HepG2 (cell line): ENCODE measurements around the gene PRTN3. TPM values are rescaled to one million over a fixed set of nuclear protein-coding genes. Genes with fewer than 3 reads are reported as not detected.

ENCODE experiments used
- ATAC-seq: fragments of 200-7000 bp; cut with Tn5 transposase; 3 replicates; pipeline ENCODE4 v1.9.1; 2020; ENCODE audit warnings: mild to moderate bottlenecking, moderate library complexity
- BruUV-seq: library from RNA; stranded (reverse); fragments of 400-500 nt; replicated peaks from 2 replicates; lab custom pipeline; 2021; lab: Mats Ljungman, UMichigan
- CTCF ChIA-PET: fragments of 300-600 bp; formaldehyde crosslinking; extraction: SDS; loops from one replicate; lab custom pipeline; 2021; ENCODE audit warnings: low total read pairs, inconsistent platforms, low intra/inter-chr PET ratio; lab: Yijun Ruan, JAX
- POLR2A ChIA-PET: fragments of 350-600 bp; sonication (Branson Sonifier 250); formaldehyde crosslinking; loops from one replicate; lab custom pipeline; 2020; ENCODE audit warnings: antibody characterized with exemption, inconsistent platforms; lab: Yijun Ruan, JAX
- DNase-seq: peaks from one replicate; pipeline ENCODE4 v3.0.0-alpha.2; 2015; ENCODE audit warnings: low spot score
- FAIRE-seq: peaks from 3 replicates; lab custom pipeline; 2011; peaks lifted over from hg19 to GRCh38; lab: Jason Lieb, UNC
- H2AFZ ChIP-seq: one replicate; pipeline ENCODE4 v1.6.1; 2011; ENCODE audit warnings: low read length, inconsistent platforms
- H3K27ac ChIP-seq: fragments of 300-600 bp; 3 replicates; pipeline ENCODE4 v1.8.0; 2011; ENCODE audit warnings: mixed run types, mild to moderate bottlenecking, mixed read lengths, low read length, inconsistent platforms; ENCODE audit not compliant: insufficient read depth; ENCODE audit errors: extremely low read length
- H3K27me3 ChIP-seq, 2 experiments: fragments of 200-600 bp in 1 of 2; 2 replicates in 1 of 2; 3 replicates in 1 of 2; pipeline versions ENCODE4 v1.6.0 to v1.8.0; 2011; ENCODE audit warnings: low read length in 2 of 2, mild to moderate bottlenecking in 2 of 2, moderate library complexity in 2 of 2, inconsistent platforms in 1 of 2; ENCODE audit not compliant: insufficient read depth in 2 of 2, control insufficient read depth in 1 of 2
- H3K36me3 ChIP-seq, 2 experiments: fragments of 200-600 bp in 1 of 2; replicated peaks in 1 of 2; 2 replicates in 1 of 2; 3 replicates in 1 of 2; pipeline versions ENCODE4 v1.5.1 to v1.8.0; 2011; ENCODE audit warnings: low read length in 2 of 2, inconsistent platforms in 1 of 2; ENCODE audit not compliant: insufficient read depth in 2 of 2, control insufficient read depth in 1 of 2
- H3K4me1 ChIP-seq: 2 replicates; pipeline ENCODE4 v1.5.1; 2012; ENCODE audit warnings: low read length, inconsistent platforms; ENCODE audit not compliant: insufficient read depth
- H3K4me2 ChIP-seq: 2 replicates; pipeline ENCODE4 v1.6.0; 2011; ENCODE audit warnings: low read depth, low read length, inconsistent platforms
- H3K4me3 ChIP-seq, 3 experiments: fragments of 200-600 bp in 1 of 3; sonication (generic), shearing (Covaris generic) in 1 of 3; replicated peaks in 1 of 3; 2 replicates each; pipeline ENCODE4 v1.5.1; 2011 to 2016; ENCODE audit warnings: low read length in 3 of 3, inconsistent platforms in 2 of 3, low read depth in 2 of 3, mild to moderate bottlenecking in 2 of 3, control low read depth in 1 of 3, mixed read lengths in 1 of 3; ENCODE audit not compliant: insufficient read depth in 1 of 3
- H3K79me2 ChIP-seq: one replicate; pipeline ENCODE4 v1.6.1; 2011; ENCODE audit warnings: low read length, inconsistent platforms; ENCODE audit not compliant: insufficient read depth
- H3K9ac ChIP-seq: 2 replicates; pipeline ENCODE4 v1.6.0; 2011; ENCODE audit warnings: mild to moderate bottlenecking, low read depth, low read length, inconsistent platforms; ENCODE audit not compliant: insufficient read depth
- H3K9me3 ChIP-seq: 2 replicates; pipeline ENCODE4 v1.5.1; 2012; ENCODE audit warnings: mild to moderate bottlenecking, low read length
- H4K20me1 ChIP-seq: 2 replicates; pipeline ENCODE4 v1.6.0; 2011; ENCODE audit warnings: inconsistent platforms, mild to moderate bottlenecking, low read length, moderate library complexity; ENCODE audit not compliant: insufficient read depth
- IRX3 ChIP-seq: sonication (generic); formaldehyde crosslinking; IDR thresholded peaks from 2 replicates; pipeline ENCODE4 v1.8.1; 2023; ENCODE audit warnings: mild to moderate bottlenecking, low read depth, missing genetic modification reagents, borderline replicate concordance
- ZNF430 ChIP-seq: sonication (generic); formaldehyde crosslinking; IDR thresholded peaks from 2 replicates; pipeline ENCODE4 v1.9.0; 2021; ENCODE audit warnings: mild to moderate bottlenecking, missing genetic modification reagents
- ZNF552 ChIP-seq: sonication (generic); formaldehyde crosslinking; IDR thresholded peaks from 2 replicates; pipeline ENCODE4 v1.9.0; 2022; ENCODE audit warnings: missing genetic modification reagents, mild to moderate bottlenecking, borderline replicate concordance
- ZNF598 ChIP-seq: sonication (generic); formaldehyde crosslinking; IDR thresholded peaks from 2 replicates; pipeline ENCODE4 v1.5.1; 2020; ENCODE audit warnings: mild to moderate bottlenecking, missing genetic modification reagents, borderline replicate concordance
- WGBS: methylation state at CpG from one replicate; pipeline ENCODE4 v1.1.6; 2017; ENCODE audit warnings: low lambda C conversion rate; 5-methylcytosine and 5-hydroxymethylcytosine counted together
- in situ Hi-C: cut with HindIII; loops from 2 replicates; pipeline ENCODE4 v1.10.0; 2017; ENCODE audit warnings: low pct_unique_long_range_greater_than_20kb; ENCODE audit not compliant: extremely low pct_ligation_motif_present
- intact Hi-C: fragments of 100-400 bp; cut with micrococcal nuclease; formaldehyde crosslinking; loops from one replicate; pipeline ENCODE4 v1.10.0; 2022; ENCODE audit not compliant: unreplicated experiment
- polyA plus RNA-seq, 8 experiments: library from polyadenylated mRNA; depleted of rRNA in 3 of 8; stranded (reverse) in 7 of 8; unstranded in 1 of 8; fragments of >200 nt; fragmentation: Illumina TruSeq in 4 of 8; extraction: Trizol in 4 of 8; gene quantifications; 2 replicates each; pipeline versions ENCODE4 v1.2.1 to v1.2.3, GENCODE V29; 2011 to 2016; ENCODE audit warnings: low read depth in 4 of 8, missing spikeins in 1 of 8, mixed read lengths in 1 of 8; ENCODE audit not compliant: insufficient read depth in 1 of 8
- total RNA-seq, 5 experiments: library from RNA; depleted of rRNA; stranded (reverse); fragments of >200 nt; fragmentation: Illumina TruSeq; extraction: Trizol; gene quantifications; 2 replicates each; pipeline ENCODE4 v1.2.3, GENCODE V29; 2016; ENCODE audit warnings: low read depth in 1 of 5
- TF ChIP-seq, protein P1 (sequence below): sonication (generic); formaldehyde crosslinking; conservative IDR thresholded peaks from 2 replicates; pipeline ENCODE4 v1.4.0; 2020; ENCODE audit warnings: mild to moderate bottlenecking, missing genetic modification reagents, moderate library complexity

The PRTN3 gene
- total and polyA plus RNA-seq, 2 of the 13 experiments (the other 11 are each of a cell fraction or from before 2014, with no cell fraction given), result not detected

DNA sequence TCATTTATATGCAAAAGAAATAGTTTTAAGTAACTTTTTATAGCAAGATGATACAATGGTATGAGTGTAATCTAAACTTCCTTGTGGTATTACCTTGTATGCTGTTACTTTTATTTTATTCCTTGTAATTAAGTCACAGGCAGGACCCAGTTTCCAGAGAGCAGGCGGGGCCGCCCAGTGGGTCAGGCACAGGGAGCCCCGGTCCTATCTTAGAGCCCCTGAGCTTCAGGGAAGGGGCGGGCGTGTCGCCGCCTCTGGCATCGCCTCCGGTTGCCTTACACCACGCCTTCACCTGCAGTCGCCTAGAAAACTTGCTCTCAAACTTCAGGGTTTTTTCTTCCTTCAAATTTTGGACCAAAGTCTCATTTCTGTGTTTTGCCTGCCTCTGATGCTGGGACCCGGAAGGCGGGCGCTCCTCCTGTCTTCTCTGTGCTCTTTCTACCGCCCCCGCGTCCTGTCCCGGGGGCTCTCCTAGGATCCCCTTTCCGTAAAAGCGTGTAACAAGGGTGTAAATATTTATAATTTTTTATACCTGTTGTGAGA, 29.2 kb upstream of the PRTN3 start:
- Histone ChIP-seq H4K20me1 (peaks cover 45% of the 10 kb centered on the region), H3K27ac (no peak overlapping the region), H2AFZ (no peak overlapping the region)
- CTCF ChIA-PET, result no interaction called here
- TSS peak; percentile 55 for BruUV-seq
- no peak for DNase-seq
- 95% methylated on average over 20 of the region's 20 CpGs for WGBS
- intact Hi-C loops, result no loop called here
- ATAC-seq, result no peak
- TF ChIP-seq ZNF552, result no peak
- TF ChIP-seq IRX3 (CRISPR knock-in tag), result no peak
- TF ChIP-seq, protein P1, sequence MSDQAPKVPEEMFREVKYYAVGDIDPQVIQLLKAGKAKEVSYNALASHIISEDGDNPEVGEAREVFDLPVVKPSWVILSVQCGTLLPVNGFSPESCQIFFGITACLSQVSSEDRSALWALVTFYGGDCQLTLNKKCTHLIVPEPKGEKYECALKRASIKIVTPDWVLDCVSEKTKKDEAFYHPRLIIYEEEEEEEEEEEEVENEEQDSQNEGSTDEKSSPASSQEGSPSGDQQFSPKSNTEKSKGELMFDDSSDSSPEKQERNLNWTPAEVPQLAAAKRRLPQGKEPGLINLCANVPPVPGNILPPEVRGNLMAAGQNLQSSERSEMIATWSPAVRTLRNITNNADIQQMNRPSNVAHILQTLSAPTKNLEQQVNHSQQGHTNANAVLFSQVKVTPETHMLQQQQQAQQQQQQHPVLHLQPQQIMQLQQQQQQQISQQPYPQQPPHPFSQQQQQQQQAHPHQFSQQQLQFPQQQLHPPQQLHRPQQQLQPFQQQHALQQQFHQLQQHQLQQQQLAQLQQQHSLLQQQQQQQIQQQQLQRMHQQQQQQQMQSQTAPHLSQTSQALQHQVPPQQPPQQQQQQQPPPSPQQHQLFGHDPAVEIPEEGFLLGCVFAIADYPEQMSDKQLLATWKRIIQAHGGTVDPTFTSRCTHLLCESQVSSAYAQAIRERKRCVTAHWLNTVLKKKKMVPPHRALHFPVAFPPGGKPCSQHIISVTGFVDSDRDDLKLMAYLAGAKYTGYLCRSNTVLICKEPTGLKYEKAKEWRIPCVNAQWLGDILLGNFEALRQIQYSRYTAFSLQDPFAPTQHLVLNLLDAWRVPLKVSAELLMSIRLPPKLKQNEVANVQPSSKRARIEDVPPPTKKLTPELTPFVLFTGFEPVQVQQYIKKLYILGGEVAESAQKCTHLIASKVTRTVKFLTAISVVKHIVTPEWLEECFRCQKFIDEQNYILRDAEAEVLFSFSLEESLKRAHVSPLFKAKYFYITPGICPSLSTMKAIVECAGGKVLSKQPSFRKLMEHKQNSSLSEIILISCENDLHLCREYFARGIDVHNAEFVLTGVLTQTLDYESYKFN (CRISPR knock-in tag), result no peak
- TF ChIP-seq ZNF598 (CRISPR knock-in tag), result no peak
- no peak for TF ChIP-seq ZNF430
- TF ChIP-seq, all 625 proteins: peak for 0
- FAIRE-seq, result no peak
- no peaks in the 10 kb centered on the region for H3K4me1 ChIP-seq
- H3K9me3 ChIP-seq, result no peaks in the 10 kb centered on the region
- H3K9ac ChIP-seq, result no peak overlapping the region
- in situ Hi-C loops, result no loop called here
- H3K4me2 ChIP-seq, result no peak overlapping the region
- POLR2A ChIA-PET, result no interaction called here
- H3K4me3 ChIP-seq, result no peak overlapping the region
- peaks cover 28 to 52% of the 10 kb centered on the region in 2 experiments; a peak in 4 of 5 replicates for H3K36me3 ChIP-seq
- no peaks in the 10 kb centered on the region for H3K27me3 ChIP-seq
- peaks cover 13% of the 10 kb centered on the region for H3K79me2 ChIP-seq
